MCF 10A (cell line): ENCODE measurements around the gene RASSF7. TPM values are rescaled to one million over a fixed set of nuclear protein-coding genes. Genes with fewer than 3 reads are reported as not detected.

Experiments
- BruUV-seq: library from RNA; stranded (reverse); fragments of 400-500 nt; replicated peaks from 2 replicates; lab custom pipeline; 2021; lab: Mats Ljungman, UMichigan
- CTCF ChIA-PET: fragments of 300-600 bp; sonication (Branson Sonifier 250); formaldehyde crosslinking; extraction: SDS; loops from one replicate; lab custom pipeline; 2021; ENCODE audit warnings: antibody characterized with exemption, inconsistent platforms; lab: Yijun Ruan, JAX
- POLR2A ChIA-PET: fragments of 300-600, 350-650 bp; sonication (Branson Sonifier 250); formaldehyde crosslinking; extraction: SDS; loops from one replicate; lab custom pipeline; 2020; ENCODE audit warnings: antibody characterized with exemption, inconsistent platforms; lab: Yijun Ruan, JAX
- DNase-seq: peaks from one replicate; pipeline ENCODE4 v3.0.0-alpha.2; 2018; ENCODE audit not compliant: unreplicated experiment
- H3K27ac Mint-ChIP-seq: one replicate; pipeline ENCODE4 v1.8.0; 2022; ENCODE audit warnings: mild to moderate bottlenecking, low read depth, mixed read lengths; ENCODE audit not compliant: unreplicated experiment
- H3K27me3 Mint-ChIP-seq: one replicate; pipeline ENCODE4 v1.8.0; 2022; ENCODE audit warnings: mixed read lengths; ENCODE audit not compliant: insufficient read depth, unreplicated experiment
- H3K36me3 Mint-ChIP-seq: one replicate; pipeline ENCODE4 v1.8.0; 2022; ENCODE audit warnings: mild to moderate bottlenecking, moderate library complexity, mixed read lengths; ENCODE audit not compliant: insufficient read depth, unreplicated experiment
- H3K4me1 Mint-ChIP-seq: one replicate; pipeline ENCODE4 v1.8.0; 2022; ENCODE audit warnings: mixed read lengths; ENCODE audit not compliant: insufficient read depth, unreplicated experiment
- H3K4me3 Mint-ChIP-seq: one replicate; pipeline ENCODE4 v1.8.0; 2022; ENCODE audit warnings: mild to moderate bottlenecking, moderate library complexity, mixed read lengths; ENCODE audit not compliant: unreplicated experiment
- H3K9me3 Mint-ChIP-seq: one replicate; pipeline ENCODE4 v1.8.0; 2022; ENCODE audit warnings: mixed read lengths; ENCODE audit not compliant: unreplicated experiment
- CTCF ChIP-seq: fragments of 200-600 bp; IDR thresholded peaks from one replicate; pipeline ENCODE4 v1.8.0; 2022; ENCODE audit warnings: antibody characterized with exemption, mild to moderate bottlenecking; ENCODE audit not compliant: unreplicated experiment
- intact Hi-C: fragments of 100-400 bp; cut with micrococcal nuclease; formaldehyde crosslinking; loops from 2 replicates; pipeline ENCODE4 v1.14.1; 2022
- total RNA-seq: library from RNA; stranded (reverse); gene quantifications from 2 replicates; pipeline ENCODE4 v1.2.3, GENCODE V29; 2022

RASSF7 gene
- total RNA-seq, 1 experiment from 2014 or later, result 13.3 TPM

GRCh38 chr11:575313-575995, 14.7 kb downstream of the RASSF7 start:
- DNase-seq, result peak; percentile 70
- no TSS peak for BruUV-seq
- Mint-ChIP-seq H3K9me3 (no peaks in the 10 kb centered on the region), H3K27me3 (no peaks in the 10 kb centered on the region), H3K27ac (peak overlapping the region; percentile 93), H3K4me1 (peaks cover 29% of the 10 kb centered on the region), H3K4me3 (peak overlapping the region; percentile 79), H3K36me3 (no peaks in the 10 kb centered on the region)
- ChIA-PET CTCF (interaction anchor here (0.6 to 0.7 kb wide), 2 partner anchors 24 to 113 kb away, joined by 3 read pairs; no protein-coding TSS in a partner anchor), POLR2A (interaction anchor here (0.6 to 2.1 kb wide), 29 partner anchors 8 to 772 kb away, joined by 3 to 22 read pairs (median 5); partner anchors contain the start of genes BET1L, DEAF1, HRAS and IRF7)
- TF ChIP-seq CTCF, result no peak
- intact Hi-C loops, result no loop called here

DNA sequence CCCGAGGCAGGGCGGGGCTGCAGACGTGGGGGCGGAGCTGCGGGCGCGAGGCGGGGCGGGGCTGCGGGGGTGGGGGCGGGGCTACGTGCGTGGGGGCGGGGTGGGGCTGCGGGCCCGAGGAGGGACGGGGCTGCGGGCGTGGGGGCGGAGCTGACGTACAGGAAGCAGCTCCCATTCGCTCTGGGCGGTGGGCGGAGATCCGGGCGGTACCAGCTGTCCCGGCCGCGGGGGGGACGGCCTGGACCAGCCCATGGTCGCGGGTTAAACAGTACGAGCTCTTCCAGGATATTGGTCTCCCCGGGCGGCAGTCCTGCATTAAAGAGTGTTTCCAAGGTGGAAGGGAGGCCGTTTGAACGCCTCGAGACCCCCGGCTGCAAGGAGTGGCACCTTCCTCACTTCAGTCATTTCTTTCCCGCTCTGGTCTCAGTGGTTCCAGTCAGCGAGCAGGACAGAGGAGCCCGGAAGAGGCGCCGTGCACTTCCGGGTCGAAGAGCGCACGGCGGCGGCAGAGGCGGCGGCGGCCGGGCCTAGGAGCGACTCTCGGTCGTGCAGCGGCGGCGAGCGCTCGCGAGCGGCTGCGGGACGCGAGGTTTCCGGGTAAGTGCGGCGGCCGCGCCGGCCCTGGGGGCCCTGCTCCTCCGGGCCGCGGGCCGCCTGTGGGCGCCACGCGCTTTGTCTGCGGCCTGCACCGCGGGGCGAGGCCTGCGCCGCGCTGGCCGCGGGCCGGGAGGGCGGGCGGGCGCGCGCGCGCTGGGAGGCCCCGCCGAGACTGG, 15.4 kb downstream of the RASSF7 start, which contains the start of gene PHRF1:
Gene PHRF1, plus strand, starts transcription at position 475 of the 773 bp plus-strand sequence. CDS start 5,043 bp downstream, outside the sequence.
- H3K4me1 Mint-ChIP-seq, result peaks cover 32% of the 10 kb centered on the region
- intact Hi-C loops, result no loop called here
- CTCF ChIA-PET, result no interaction called here
- peak within 1 kb of the TSS; percentile 79 for H3K4me3 Mint-ChIP-seq
- no TSS peak for BruUV-seq
- H3K27ac Mint-ChIP-seq, result peak within 1 kb of the TSS; percentile 93
- no peaks in the 10 kb centered on the region for H3K36me3 Mint-ChIP-seq
- peak; percentile 91 for DNase-seq
- no peak for TF ChIP-seq CTCF
- POLR2A ChIA-PET, result interaction anchor here (0.6 to 2.1 kb wide), 28 partner anchors 8 to 771 kb away, joined by 3 to 22 read pairs (median 5); partner anchors contain the start of genes BET1L, DEAF1, HRAS and IRF7
- no peaks in the 10 kb centered on the region for H3K9me3 Mint-ChIP-seq
- H3K27me3 Mint-ChIP-seq, result no peaks in the 10 kb centered on the region

- CTCF ChIA-PET, result interaction anchor here (0.9 kb wide), 1 partner anchor 22 kb away, joined by 3 read pairs; no protein-coding TSS in a partner anchor
- peaks cover 8% of the 10 kb centered on the region for H3K36me3 Mint-ChIP-seq
- POLR2A ChIA-PET, result interaction anchor here (0.7 to 2.5 kb wide), 15 partner anchors 12 to 257 kb away, joined by 3 to 17 read pairs (median 6); partner anchors contain the start of genes HRAS, PIDD1, RPLP2 and TMEM80
- H3K27me3 Mint-ChIP-seq, result no peaks in the 10 kb centered on the region
- H3K4me1 Mint-ChIP-seq, result peaks cover 34% of the 10 kb centered on the region
- no peak for TF ChIP-seq CTCF
- no peak for DNase-seq
- no peaks in the 10 kb centered on the region for H3K9me3 Mint-ChIP-seq
- H3K4me3 Mint-ChIP-seq, result peak overlapping the region; percentile 79
- H3K27ac Mint-ChIP-seq, result no peak overlapping the region
- TSS peak; percentile 56 for BruUV-seq
- intact Hi-C loops, result no loop called here
These were observed 16.2 kb downstream of the RASSF7 start for GRCh38 chr11:576811-577610.
